K562 (cell line): ENCODE data around the gene APLP1. TPM values are rescaled to one million over a fixed set of nuclear protein-coding genes. Genes with fewer than 3 reads are reported as not detected.
A peak's percentile ranks its signal among the peaks of the same experiment; 100 is the strongest.

Experiments used
- ATF7 ChIP-seq: fragments of 450-650 bp; IDR thresholded peaks from 2 replicates; pipeline ENCODE4 v1.7.1; 2014; ENCODE audit warnings: mild to moderate bottlenecking, moderate library complexity
- CHCHD3 ChIP-seq: fragments of 250-450 bp; sonication (Bioruptor Pico); IDR thresholded peaks from 2 replicates; pipeline ENCODE4 v2.1.2; 2022; ENCODE audit warnings: mild to moderate bottlenecking
- CREB1 ChIP-seq, 2 experiments: sonication (generic) in 1 of 2; formaldehyde crosslinking in 1 of 2; IDR thresholded peaks; 2 replicates each; pipeline versions ENCODE4 v1.6.1 to v1.8.0; 2012 to 2022; ENCODE audit warnings: inconsistent platforms in 1 of 2, mild to moderate bottlenecking in 1 of 2, missing genetic modification reagents in 1 of 2, moderate library complexity in 1 of 2
- CREB3 ChIP-seq: fragments of 450-650 bp; conservative IDR thresholded peaks from 2 replicates; pipeline ENCODE4 v1.6.1; 2016; ENCODE audit warnings: missing genetic modification characterization, low read depth, mild to moderate bottlenecking, missing compliant biosample characterization, moderate library complexity
- CREM ChIP-seq: IDR thresholded peaks from 2 replicates; pipeline ENCODE4 v1.6.1; 2014; ENCODE audit warnings: antibody characterized with exemption, low read depth
- DLX4 ChIP-seq: fragments of 250-450 bp; sonication (Bioruptor Pico); IDR thresholded peaks from 2 replicates; pipeline ENCODE4 v1.6.1; 2021; ENCODE audit warnings: mild to moderate bottlenecking
- DNMT1 ChIP-seq: fragments of 450-650 bp; IDR thresholded peaks from 2 replicates; pipeline ENCODE4 v1.6.1; 2016; ENCODE audit warnings: antibody characterized with exemption, mild to moderate bottlenecking
- ELK3 ChIP-seq: fragments of 450-650 bp; formaldehyde crosslinking; IDR thresholded peaks from 2 replicates; pipeline ENCODE4 v1.4.0; 2020; ENCODE audit warnings: mild to moderate bottlenecking
- ETV6 ChIP-seq, 3 experiments: fragments of 150-350 bp in 1 of 3; sonication (generic) in 1 of 3; formaldehyde crosslinking in 1 of 3; IDR thresholded peaks; 2 replicates each; pipeline versions ENCODE4 v1.6.1 to v1.8.0; 2014 to 2022; ENCODE audit warnings: borderline replicate concordance in 2 of 3, low read depth in 2 of 3, antibody characterized with exemption in 1 of 3, low read length in 1 of 3, mild to moderate bottlenecking in 1 of 3, missing genetic modification reagents in 1 of 3
- JUND ChIP-seq, 2 experiments: IDR thresholded peaks; 2 replicates in 1 of 2; 3 replicates in 1 of 2; pipeline ENCODE4 v1.6.1; 2011; ENCODE audit warnings: borderline replicate concordance in 2 of 2, low read depth in 2 of 2, low read length in 2 of 2, improper control_type of control experiment in 1 of 2, missing biosample characterization in 1 of 2, missing genetic modification characterization in 1 of 2, missing genetic modification reagents in 1 of 2
- NFRKB ChIP-seq: fragments of 450-650 bp; IDR thresholded peaks from 2 replicates; pipeline ENCODE4 v1.6.1; 2016; ENCODE audit warnings: low read depth
- NFXL1 ChIP-seq: fragments of 450-650 bp; formaldehyde crosslinking; IDR thresholded peaks from 2 replicates; pipeline ENCODE4 v1.4.0; 2021; ENCODE audit warnings: mild to moderate bottlenecking
- NR2C2 ChIP-seq, 2 experiments: fragments of 200-800 bp in 1 of 2; sonication (Bioruptor generic) in 1 of 2; sonication (generic) in 1 of 2; formaldehyde crosslinking in 1 of 2; IDR thresholded peaks; 2 replicates each; pipeline versions ENCODE4 v1.6.1 to v1.8.0; 2016 to 2022; ENCODE audit warnings: mild to moderate bottlenecking in 1 of 2, missing compliant biosample characterization in 1 of 2, missing genetic modification characterization in 1 of 2, missing genetic modification reagents in 1 of 2
- OTX1 ChIP-seq: fragments of 450-650 bp; formaldehyde crosslinking; IDR thresholded peaks from 2 replicates; pipeline ENCODE4 v1.4.0; 2022; ENCODE audit warnings: mild to moderate bottlenecking
- PHF21A ChIP-seq: fragments of 450-650 bp; IDR thresholded peaks from 2 replicates; pipeline ENCODE4 v1.6.1; 2017; ENCODE audit warnings: low read depth, borderline replicate concordance
- RBFOX2 ChIP-seq: fragments of 200-400 bp; formaldehyde crosslinking; IDR thresholded peaks from 2 replicates; pipeline ENCODE4 v1.6.1; 2017; ENCODE audit warnings: low read depth, mild to moderate bottlenecking, low read length, moderate library complexity
- VEZF1 ChIP-seq: fragments of 200-800 bp; sonication (Bioruptor generic); IDR thresholded peaks from 2 replicates; pipeline ENCODE4 v1.6.1; 2017; ENCODE audit warnings: missing genetic modification characterization, missing compliant biosample characterization
- ZNF79 ChIP-seq: fragments of 250-450 bp; sonication (Bioruptor Pico); IDR thresholded peaks from 2 replicates; pipeline ENCODE4 v1.4.0; 2020; ENCODE audit warnings: low read depth, mild to moderate bottlenecking, moderate library complexity
- polyA plus RNA-seq, 8 experiments: library from polyadenylated mRNA; depleted of rRNA in 4 of 8; stranded (reverse) in 5 of 8; unstranded in 3 of 8; fragments of >200 nt; fragmentation: Nextera tagmentation in 2 of 8; fragmentation: Illumina TruSeq in 1 of 8; extraction: Ambion mirVana in 2 of 8; extraction: Trizol in 1 of 8; gene quantifications; 2 replicates each; pipeline versions ENCODE4 v1.2.1 to v1.2.3, GENCODE V29; 2011 to 2014; ENCODE audit warnings: inconsistent platforms in 1 of 8, missing spikeins in 1 of 8
- total RNA-seq, 7 experiments: library from RNA; depleted of rRNA in 6 of 7; stranded (reverse); fragments of >200 nt in 6 of 7; fragmentation: Illumina TruSeq in 2 of 7; extraction: Trizol in 2 of 7; gene quantifications; 2 replicates each; pipeline versions ENCODE4 v1.2.1 to v1.2.3, GENCODE V29; 2011 to 2021; ENCODE audit warnings: low replicate concordance in 1 of 7

The APLP1 gene
- total and polyA plus RNA-seq, 9 of the 15 experiments (the other 6 are each of a cell fraction or from before 2014, with no cell fraction given): 0.69 to 9.9 (median 4.7) TPM

- TF ChIP-seq ELK3 (CRISPR knock-in tag) (no peak), CHCHD3 (CRISPR knock-in tag) (no peak), VEZF1 (CRISPR knock-in tag) (peak; percentile 77), RBFOX2 (peak; percentile 76), DNMT1 (no peak), ZNF79 (CRISPR knock-in tag) (no peak), NFXL1 (no peak), NR2C2 (CRISPR knock-in tag; IDR thresholded peaks at IDR 0.05) (0 out of 2 replicates have a peak, but pooled peaks have one; percentile 36), NR2C2 (tag; IDR thresholded peaks at IDR 0.05) (peak; percentile 43), NFRKB (no peak), JUND (IDR thresholded peaks at IDR 0.05; ENCODE audit: borderline replicate concordance, low read depth, low read length) (peak; percentile 42; the same call in 1 of the 2 replicates), JUND (tag; IDR thresholded peaks at IDR 0.05; ENCODE audit: borderline replicate concordance, low read depth, low read length) (no peak), OTX1 (CRISPR knock-in tag) (no peak), DLX4 (CRISPR knock-in tag) (no peak), CREB1 (IDR thresholded peaks at IDR 0.05) (no peak; the same call in 1 of the 2 replicates), CREB1 (CRISPR knock-in tag; IDR thresholded peaks at IDR 0.05) (0 out of 2 replicates have a peak, but pooled peaks have one; percentile 49), CREB3 (no peak), CREM (peak; percentile 82), PHF21A (no peak), ATF7 (peak; percentile 62; the same call in 1 of the 2 replicates), ETV6 (IDR thresholded peaks at IDR 0.05; ENCODE audit: borderline replicate concordance in 1 of 2, low read depth in 2 of 2, low read length in 1 of 2) (no peak), ETV6 (CRISPR knock-in tag; IDR thresholded peaks at IDR 0.05; ENCODE audit: borderline replicate concordance) (no peak)
Measured at GRCh38 chr19:35903550-35904179, 35.3 kb downstream of the APLP1 start (continued).
